Gastroesophageal sphincter (tissue), 3 donors: ENCODE measurements around the gene PDHA2.

Experiments used
- CTCF ChIP-seq, 4 experiments: fragments of 200-600 bp in 2 of 4; fragments of 450-650 bp in 2 of 4; sonication (generic) in 1 of 4; IDR thresholded peaks; one replicate each; pipeline ENCODE4 v1.5.1; 2017 to 2019; ENCODE audit warnings: antibody characterized with exemption in 4 of 4, mild to moderate bottlenecking in 2 of 4, moderate library complexity in 2 of 4
- EP300 ChIP-seq: sonication (generic); formaldehyde crosslinking; IDR thresholded peaks from one replicate; pipeline ENCODE4 v1.6.1; 2017; ENCODE audit warnings: antibody characterized with exemption, mild to moderate bottlenecking
- POLR2A ChIP-seq, 2 donors: fragments of 450-650 bp; IDR thresholded peaks; one replicate each; pipeline ENCODE4 v1.6.1; 2017; ENCODE audit warnings: antibody characterized with exemption in 2 of 2, mild to moderate bottlenecking in 2 of 2, moderate library complexity in 1 of 2
- POLR2AphosphoS5 ChIP-seq: sonication (generic); formaldehyde crosslinking; IDR thresholded peaks from one replicate; pipeline ENCODE4 v1.6.1; 2017; ENCODE audit warnings: antibody characterized with exemption

DNA sequence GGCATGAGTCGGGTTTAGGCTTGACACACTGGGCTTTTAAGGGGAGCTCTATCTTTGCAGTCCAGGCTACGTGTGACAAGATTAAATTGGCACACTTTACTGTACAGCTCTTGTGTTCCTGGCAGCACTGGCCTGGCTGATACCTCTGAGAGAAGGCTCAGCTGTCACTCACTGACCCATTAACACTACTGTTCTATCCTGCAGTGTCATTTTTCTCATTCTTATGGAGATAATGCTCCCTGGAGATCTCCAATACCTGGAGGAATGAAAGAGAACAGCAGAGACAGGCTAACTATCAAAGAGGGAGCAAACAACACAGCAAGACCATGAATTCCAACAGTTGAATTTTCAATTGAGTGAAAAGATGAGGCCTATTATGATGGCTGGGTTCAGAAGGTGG is 1.7 kb upstream of the PDHA2 start:
- TF ChIP-seq CTCF (IDR thresholded peaks at IDR 0.05) (no peak), EP300 (no peak), POLR2A (IDR thresholded peaks at IDR 0.05) (no peak), POLR2AphosphoS5 (no peak)
